ENCODE results near the gene IKZF2.

The IKZF2 gene

GRCh38 chr2:212966884-212967283 lies 184.5 kb downstream of the IKZF2 start:
- H3K27ac ChIP-seq: no peak overlapping the region
- TF ChIP-seq CTCF (conservative IDR thresholded peaks at IDR 0.05): no peak

- TF ChIP-seq CTCF (conservative IDR thresholded peaks at IDR 0.05): no peak
- H3K27ac ChIP-seq: no peak overlapping the region
Observed at GRCh38 chr2:212962691-212963090, 188.7 kb downstream of the IKZF2 start.

GRCh38 chr2:212961255-212961654 lies 190.2 kb downstream of the IKZF2 start:
- TF ChIP-seq CTCF (conservative IDR thresholded peaks at IDR 0.05): no peak
- H3K27ac ChIP-seq: no peak overlapping the region

- TF ChIP-seq CTCF (conservative IDR thresholded peaks at IDR 0.05): no peak
- no peak overlapping the region for H3K27ac ChIP-seq
Observed at GRCh38 chr2:212960336-212960735, 191.1 kb downstream of the IKZF2 start.

- H3K27ac ChIP-seq: no peak overlapping the region
- TF ChIP-seq CTCF (conservative IDR thresholded peaks at IDR 0.05): no peak
Observed at GRCh38 chr2:212959471-212960117, 191.8 kb downstream of the IKZF2 start.

- H3K27ac ChIP-seq: no peak overlapping the region
- no peak for TF ChIP-seq CTCF (conservative IDR thresholded peaks at IDR 0.05)
Observed at GRCh38 chr2:212958757-212959295, 192.6 kb downstream of the IKZF2 start.

GRCh38 chr2:212958133-212958532 lies 193.3 kb downstream of the IKZF2 start:
- no peak for TF ChIP-seq CTCF (conservative IDR thresholded peaks at IDR 0.05)
- H3K27ac ChIP-seq: no peak overlapping the region
